ENCODE data around the gene CLEC19A. TPM values are rescaled to one million over a fixed set of nuclear protein-coding genes. Genes with fewer than 3 reads are reported as not detected.

Gene CLEC19A
- total RNA-seq, 2 experiments from 2014 or later = not detected

DNA sequence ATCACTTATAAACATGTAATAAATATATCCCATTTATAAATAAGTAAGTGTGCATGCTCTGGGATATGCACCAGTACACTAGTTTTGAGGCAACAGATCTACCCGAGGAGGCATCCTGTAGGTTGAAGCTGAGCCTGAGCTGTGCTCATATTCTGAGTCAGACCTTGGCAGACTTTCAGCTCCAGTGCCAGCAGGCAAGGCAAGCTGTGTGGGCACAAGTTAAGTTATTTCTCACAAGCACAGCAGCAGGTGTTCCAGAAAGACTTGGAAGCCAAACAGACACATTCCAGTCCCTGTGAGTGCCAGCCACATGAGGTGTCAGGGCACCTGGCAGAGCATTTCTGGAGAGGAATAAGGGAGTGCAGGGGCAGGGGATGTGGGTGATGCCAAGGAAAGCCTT, 1.3 kb upstream of the CLEC19A start:
- Histone ChIP-seq H3K9me3 (ENCODE audit: low read length) (no peaks in the 10 kb centered on the region), H3K4me2 (ENCODE audit: low read length) (no peak overlapping the region), H3K27ac (ENCODE audit: low read depth, low read length, poor library complexity, severe bottlenecking) (no peak overlapping the region), H2AFZ (ENCODE audit: low read length) (no peak overlapping the region), H3K36me3 (ENCODE audit: insufficient read depth, low read length) (no peaks in the 10 kb centered on the region), H3K4me1 (ENCODE audit: insufficient read depth, low read length, poor library complexity, severe bottlenecking) (no peaks in the 10 kb centered on the region), H3K9me2 (ENCODE audit: insufficient read depth, low read length) (no peaks in the 10 kb centered on the region), H3K4me3 (ENCODE audit: low read depth, low read length, poor library complexity, severe bottlenecking) (no peak overlapping the region), H4K20me1 (ENCODE audit: insufficient read depth, low read length) (no peaks in the 10 kb centered on the region), H3K79me2 (ENCODE audit: insufficient read depth, low read depth, low read length) (no peaks in the 10 kb centered on the region)
- ChIA-PET POLR2A (interaction anchor here (0.6 kb wide), 1 partner anchor 205 kb away, joined by 3 read pairs; no protein-coding TSS in a partner anchor), CTCF (ENCODE audit: unreplicated experiment) (no interaction called here)
- intact Hi-C loops (cut with micrococcal nuclease; ENCODE audit: unreplicated experiment) = no loop called here
- DNase-seq (ENCODE audit: low spot score) = no peak
- TF ChIP-seq, protein P1, sequence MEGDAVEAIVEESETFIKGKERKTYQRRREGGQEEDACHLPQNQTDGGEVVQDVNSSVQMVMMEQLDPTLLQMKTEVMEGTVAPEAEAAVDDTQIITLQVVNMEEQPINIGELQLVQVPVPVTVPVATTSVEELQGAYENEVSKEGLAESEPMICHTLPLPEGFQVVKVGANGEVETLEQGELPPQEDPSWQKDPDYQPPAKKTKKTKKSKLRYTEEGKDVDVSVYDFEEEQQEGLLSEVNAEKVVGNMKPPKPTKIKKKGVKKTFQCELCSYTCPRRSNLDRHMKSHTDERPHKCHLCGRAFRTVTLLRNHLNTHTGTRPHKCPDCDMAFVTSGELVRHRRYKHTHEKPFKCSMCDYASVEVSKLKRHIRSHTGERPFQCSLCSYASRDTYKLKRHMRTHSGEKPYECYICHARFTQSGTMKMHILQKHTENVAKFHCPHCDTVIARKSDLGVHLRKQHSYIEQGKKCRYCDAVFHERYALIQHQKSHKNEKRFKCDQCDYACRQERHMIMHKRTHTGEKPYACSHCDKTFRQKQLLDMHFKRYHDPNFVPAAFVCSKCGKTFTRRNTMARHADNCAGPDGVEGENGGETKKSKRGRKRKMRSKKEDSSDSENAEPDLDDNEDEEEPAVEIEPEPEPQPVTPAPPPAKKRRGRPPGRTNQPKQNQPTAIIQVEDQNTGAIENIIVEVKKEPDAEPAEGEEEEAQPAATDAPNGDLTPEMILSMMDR (conservative IDR thresholded peaks at IDR 0.05; ENCODE audit: low read length) = no peak
- TF ChIP-seq EZH2phosphoT487 (IDR thresholded peaks at IDR 0.05; ENCODE audit: borderline replicate concordance, low read depth, low read length) = no peak
- BruUV-seq (replicated peaks) = no TSS peak

DNA sequence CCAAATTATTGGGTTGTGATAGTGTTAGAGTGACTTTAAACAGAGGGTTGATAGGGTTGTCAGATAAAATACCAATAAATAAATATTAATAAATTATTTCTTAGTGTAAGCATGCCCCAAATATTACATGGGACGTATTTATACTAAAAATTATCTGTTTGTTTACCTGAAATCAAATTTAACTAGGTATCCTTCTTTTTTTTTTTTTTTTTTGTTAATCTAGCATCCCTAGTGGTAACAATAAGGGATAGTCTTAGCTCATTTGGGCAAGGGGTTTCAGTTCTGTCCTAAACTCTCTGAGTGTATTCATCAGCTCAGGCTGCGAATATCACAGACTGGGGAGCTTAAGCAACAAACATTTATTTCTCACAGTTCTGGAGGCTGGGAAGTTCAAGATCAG, 1.3 kb downstream of the CLEC19A start:
- Histone ChIP-seq H3K9me2 (ENCODE audit: insufficient read depth, low read length) (no peaks in the 10 kb centered on the region), H3K36me3 (ENCODE audit: insufficient read depth, low read length) (no peaks in the 10 kb centered on the region), H3K4me2 (ENCODE audit: low read length) (no peak overlapping the region), H3K79me2 (ENCODE audit: insufficient read depth, low read depth, low read length) (no peaks in the 10 kb centered on the region), H3K4me3 (ENCODE audit: low read depth, low read length, poor library complexity, severe bottlenecking) (no peak overlapping the region), H3K27ac (ENCODE audit: low read depth, low read length, poor library complexity, severe bottlenecking) (no peak overlapping the region), H3K9me3 (ENCODE audit: low read length) (no peaks in the 10 kb centered on the region), H2AFZ (ENCODE audit: low read length) (no peak overlapping the region), H3K4me1 (ENCODE audit: insufficient read depth, low read length, poor library complexity, severe bottlenecking) (no peaks in the 10 kb centered on the region), H4K20me1 (ENCODE audit: insufficient read depth, low read length) (no peaks in the 10 kb centered on the region)
- TF ChIP-seq, protein P1 (conservative IDR thresholded peaks at IDR 0.05; ENCODE audit: low read length) = no peak
- no peak for TF ChIP-seq EZH2phosphoT487 (IDR thresholded peaks at IDR 0.05; ENCODE audit: borderline replicate concordance, low read depth, low read length)
- BruUV-seq (replicated peaks) = no TSS peak
- ChIA-PET POLR2A (interaction anchor here (0.8 kb wide), 1 partner anchor 17 kb away, joined by 4 read pairs; no protein-coding TSS in a partner anchor), CTCF (ENCODE audit: unreplicated experiment) (no interaction called here)
- no peak for DNase-seq (ENCODE audit: low spot score)
- intact Hi-C loops (cut with micrococcal nuclease; ENCODE audit: unreplicated experiment) = no loop called here

- ChIA-PET POLR2A (no interaction called here), CTCF (ENCODE audit: unreplicated experiment) (no interaction called here)
- H3K79me2 ChIP-seq (ENCODE audit: insufficient read depth, low read depth, low read length) = no peaks in the 10 kb centered on the region
- no peaks in the 10 kb centered on the region for H3K4me1 ChIP-seq (ENCODE audit: insufficient read depth, low read length, poor library complexity, severe bottlenecking)
- H3K4me2 ChIP-seq (ENCODE audit: low read length) = no peak overlapping the region
- no TSS peak for BruUV-seq (replicated peaks)
- TF ChIP-seq, protein P1 (conservative IDR thresholded peaks at IDR 0.05; ENCODE audit: low read length) = no peak
- no peak for TF ChIP-seq EZH2phosphoT487 (IDR thresholded peaks at IDR 0.05; ENCODE audit: borderline replicate concordance, low read depth, low read length)
- DNase-seq (ENCODE audit: low spot score) = no peak
- no peak overlapping the region for H3K4me3 ChIP-seq (ENCODE audit: low read depth, low read length, poor library complexity, severe bottlenecking)
- no peaks in the 10 kb centered on the region for H3K36me3 ChIP-seq (ENCODE audit: insufficient read depth, low read length)
- no peak overlapping the region for H3K27ac ChIP-seq (ENCODE audit: low read depth, low read length, poor library complexity, severe bottlenecking)
- H2AFZ ChIP-seq (ENCODE audit: low read length) = no peak overlapping the region
- no peaks in the 10 kb centered on the region for H4K20me1 ChIP-seq (ENCODE audit: insufficient read depth, low read length)
- H3K9me2 ChIP-seq (ENCODE audit: insufficient read depth, low read length) = no peaks in the 10 kb centered on the region
- intact Hi-C loops (cut with micrococcal nuclease; ENCODE audit: unreplicated experiment) = no loop called here
- H3K9me3 ChIP-seq (ENCODE audit: low read length) = no peaks in the 10 kb centered on the region
Observed at GRCh38 chr16:19287241-19287640, 1.7 kb downstream of the CLEC19A start.

All from OCI-LY7 (cell line).